GM19397 (cell line): ENCODE measurements around the gene ZNF526.

Experiments used
- ATAC-seq: cut with Tn5 transposase; IDR thresholded peaks from one replicate; pipeline ENCODE4 v1.9.1; 2021; ENCODE audit warnings: mild to moderate bottlenecking, moderate library complexity; ENCODE audit not compliant: unreplicated experiment

The ZNF526 gene

GRCh38 chr19:42219812-42220750 is at the start of gene ZNF526:
Gene ZNF526, plus strand, starts transcription at chr19:42220312. Its CDS starts 4,092 bp downstream, at chr19:42224404.
- ATAC-seq, result peak; percentile 69

- ATAC-seq, result no peak
Measured at GRCh38 chr19:42170715-42171114, 49.4 kb upstream of the ZNF526 start.

GRCh38 chr19:42172261-42172660 is 47.9 kb upstream of the ZNF526 start:
- no peak for ATAC-seq

GRCh38 chr19:42173695-42174094 is 46.4 kb upstream of the ZNF526 start:
- no peak for ATAC-seq

GRCh38 chr19:42174188-42174587 is 45.9 kb upstream of the ZNF526 start:
- no peak for ATAC-seq

- ATAC-seq, result no peak
Measured at GRCh38 chr19:42174958-42175734, 45.0 kb upstream of the ZNF526 start.

GRCh38 chr19:42175952-42176648 is 44.0 kb upstream of the ZNF526 start:
- ATAC-seq, result no peak

GRCh38 chr19:42176649-42176989 is 43.5 kb upstream of the ZNF526 start:
- ATAC-seq, result no peak

GRCh38 chr19:42176990-42177685 is 43.0 kb upstream of the ZNF526 start:
- ATAC-seq, result peak; percentile 72

- ATAC-seq, result no peak
Measured at GRCh38 chr19:42177686-42178019, 42.5 kb upstream of the ZNF526 start.

GRCh38 chr19:42178791-42179674 is 41.1 kb upstream of the ZNF526 start:
- no peak for ATAC-seq

- ATAC-seq, result no peak
Measured at GRCh38 chr19:42184401-42184861, 35.7 kb upstream of the ZNF526 start.

GRCh38 chr19:42185277-42185676 is 34.8 kb upstream of the ZNF526 start:
- no peak for ATAC-seq

- ATAC-seq, result no peak
Measured at GRCh38 chr19:42188665-42189064, 31.4 kb upstream of the ZNF526 start.

- no peak for ATAC-seq
Measured at GRCh38 chr19:42189133-42189532, 31.0 kb upstream of the ZNF526 start.

- ATAC-seq, result no peak
Measured at GRCh38 chr19:42191330-42191729, 28.8 kb upstream of the ZNF526 start.

GRCh38 chr19:42191855-42192254 is 28.3 kb upstream of the ZNF526 start:
- no peak for ATAC-seq

GRCh38 chr19:42193294-42193693 is 26.8 kb upstream of the ZNF526 start:
- ATAC-seq, result no peak

- no peak for ATAC-seq
Measured at GRCh38 chr19:42193706-42194105, 26.4 kb upstream of the ZNF526 start.
